Measurements from ENCODE around the gene GPR143.

DNA sequence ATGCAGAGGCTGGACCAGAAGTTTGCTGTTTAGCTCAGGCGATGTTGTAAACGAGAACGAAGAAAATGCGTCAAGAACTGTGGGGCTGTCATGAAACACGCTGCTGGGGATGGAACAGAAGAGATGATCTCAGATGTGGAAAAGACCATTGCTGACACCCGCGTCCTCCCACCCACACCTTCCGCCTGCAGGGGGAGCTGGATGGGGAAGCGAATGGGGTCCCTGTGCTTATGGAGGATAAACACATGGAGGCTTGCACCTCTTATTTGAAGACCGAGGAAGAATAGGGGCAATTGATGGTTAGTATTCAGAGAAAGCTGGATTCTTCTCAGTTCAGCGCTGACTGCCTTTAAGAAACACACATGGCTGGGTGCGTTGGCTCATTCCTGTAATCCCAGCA lies 63.9 kb downstream of the GPR143 start:
- TF ChIP-seq POLR2A (IDR thresholded peaks at IDR 0.05; ENCODE audit: low read length): no peak
- no peak for TF ChIP-seq GATA1 (IDR thresholded peaks at IDR 0.05; ENCODE audit: low read depth, low read length)
